Erythroblast (primary cell): ENCODE results near the gene TRAPPC6A.

Experiments used
- GATA1 ChIP-seq: IDR thresholded peaks from 2 replicates; pipeline ENCODE4 v1.6.1; 2011; ENCODE audit warnings: low read depth, mild to moderate bottlenecking, control low read depth, low read length, moderate library complexity
- POLR2A ChIP-seq: IDR thresholded peaks from 2 replicates; pipeline ENCODE4 v1.6.1; 2011; ENCODE audit warnings: mild to moderate bottlenecking, low read length

- no peak for TF ChIP-seq POLR2A
- no peak for TF ChIP-seq GATA1
These were observed 16.1 kb downstream of the TRAPPC6A start for GRCh38 chr19:45161738-45162607.
